Transverse colon (tissue), 3 donors: Measurements from ENCODE around the gene ZBTB40.

Experiments
- CTCF ChIP-seq, 5 experiments: fragments of 200-600 bp in 3 of 5; fragments of 450-650 bp in 2 of 5; sonication (generic) in 3 of 5; IDR thresholded peaks; 1 replicate in 2 of 5; 2 replicates in 3 of 5; pipeline ENCODE4 v1.5.1; 2016 to 2017; ENCODE audit warnings: antibody characterized with exemption in 5 of 5, inconsistent platforms in 3 of 5, mild to moderate bottlenecking in 2 of 5, moderate library complexity in 1 of 5
- POLR2A ChIP-seq: fragments of 450-650 bp; IDR thresholded peaks from one replicate; pipeline ENCODE4 v1.6.1; 2016; ENCODE audit warnings: antibody characterized with exemption, mild to moderate bottlenecking, moderate library complexity

- TF ChIP-seq CTCF (IDR thresholded peaks at IDR 0.05), result no peak
- no peak for TF ChIP-seq POLR2A
Observed at GRCh38 chr1:22412932-22413727, 38.5 kb upstream of the ZBTB40 start.
